ENCODE data around the gene CHAD. TPM values are rescaled to one million over a fixed set of nuclear protein-coding genes. Genes with fewer than 3 reads are reported as not detected.

Gene CHAD
- total RNA-seq, 4 donors from 2014 or later: not detected

DNA sequence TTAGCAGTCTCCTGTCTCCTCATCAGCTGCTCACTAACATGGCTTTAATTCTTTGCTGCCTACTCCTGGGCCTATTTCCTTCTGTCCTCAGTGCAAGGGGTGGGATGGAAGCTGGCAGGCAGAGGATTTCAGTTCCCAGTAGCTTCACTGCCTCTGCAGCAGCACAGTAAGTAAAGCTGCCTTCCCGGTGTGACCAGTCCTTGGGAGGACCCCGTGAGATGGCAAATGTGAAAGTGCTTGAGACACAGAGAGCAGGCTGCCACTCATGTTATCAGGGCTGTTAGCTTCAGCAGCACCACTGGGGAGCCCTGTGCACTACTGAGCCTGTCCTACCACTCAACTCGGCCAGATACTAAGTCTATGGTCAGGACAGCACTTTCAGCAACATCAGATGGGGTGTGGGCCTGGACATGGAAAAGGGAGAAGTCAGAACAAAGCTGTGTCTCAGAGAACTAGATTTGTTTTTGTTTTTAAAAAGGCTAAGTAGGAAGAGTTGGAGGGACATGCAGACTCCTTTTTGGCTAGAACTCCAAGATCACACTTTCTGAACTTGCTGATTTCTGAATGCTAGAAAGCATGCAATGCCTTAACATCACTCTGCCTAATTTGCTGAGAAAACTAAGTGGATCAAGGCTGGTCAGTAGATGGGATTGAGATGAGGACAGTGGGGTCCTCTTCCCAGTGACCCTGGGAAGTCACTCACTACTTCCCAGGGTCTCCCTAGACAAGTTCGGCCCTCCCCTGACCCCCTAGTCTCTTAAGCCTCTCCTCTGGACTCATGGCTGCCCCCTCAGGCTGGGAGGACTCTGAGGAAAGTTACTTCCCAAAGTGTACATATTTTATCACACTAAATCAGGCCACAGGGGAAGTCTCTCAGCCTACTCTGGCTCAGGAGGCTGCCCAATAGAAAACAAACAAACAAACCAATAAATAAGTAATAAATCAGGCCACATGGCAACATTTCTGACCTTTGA lies 41.6 kb downstream of the CHAD start:
- no peaks in the 10 kb centered on the region for H3K36me3 ChIP-seq
- H3K4me1 ChIP-seq: peaks cover 0 to 47% (median 24%) of the 10 kb centered on the region in 4 donors
- H3K27me3 ChIP-seq: no peaks in the 10 kb centered on the region
- WGBS, 2 donors: 17 to 19% methylated on average over 4 of the region's 4 CpGs
- peak overlapping the region; percentile 52 to 88 (median 69) for H3K4me3 ChIP-seq
- TF ChIP-seq POLR2A (IDR thresholded peaks at IDR 0.05): no peak
- TF ChIP-seq, protein P1, sequence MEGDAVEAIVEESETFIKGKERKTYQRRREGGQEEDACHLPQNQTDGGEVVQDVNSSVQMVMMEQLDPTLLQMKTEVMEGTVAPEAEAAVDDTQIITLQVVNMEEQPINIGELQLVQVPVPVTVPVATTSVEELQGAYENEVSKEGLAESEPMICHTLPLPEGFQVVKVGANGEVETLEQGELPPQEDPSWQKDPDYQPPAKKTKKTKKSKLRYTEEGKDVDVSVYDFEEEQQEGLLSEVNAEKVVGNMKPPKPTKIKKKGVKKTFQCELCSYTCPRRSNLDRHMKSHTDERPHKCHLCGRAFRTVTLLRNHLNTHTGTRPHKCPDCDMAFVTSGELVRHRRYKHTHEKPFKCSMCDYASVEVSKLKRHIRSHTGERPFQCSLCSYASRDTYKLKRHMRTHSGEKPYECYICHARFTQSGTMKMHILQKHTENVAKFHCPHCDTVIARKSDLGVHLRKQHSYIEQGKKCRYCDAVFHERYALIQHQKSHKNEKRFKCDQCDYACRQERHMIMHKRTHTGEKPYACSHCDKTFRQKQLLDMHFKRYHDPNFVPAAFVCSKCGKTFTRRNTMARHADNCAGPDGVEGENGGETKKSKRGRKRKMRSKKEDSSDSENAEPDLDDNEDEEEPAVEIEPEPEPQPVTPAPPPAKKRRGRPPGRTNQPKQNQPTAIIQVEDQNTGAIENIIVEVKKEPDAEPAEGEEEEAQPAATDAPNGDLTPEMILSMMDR (IDR thresholded peaks at IDR 0.05): peak in 1 of 5 experiments; percentile 25
- H3K27ac ChIP-seq: peak overlapping the region; percentile 57 to 92 (median 83)
- DNase-seq (ENCODE audit: low spot score in 2 of 2): no peak
- H3K9me3 ChIP-seq: no peaks in the 10 kb centered on the region

DNA sequence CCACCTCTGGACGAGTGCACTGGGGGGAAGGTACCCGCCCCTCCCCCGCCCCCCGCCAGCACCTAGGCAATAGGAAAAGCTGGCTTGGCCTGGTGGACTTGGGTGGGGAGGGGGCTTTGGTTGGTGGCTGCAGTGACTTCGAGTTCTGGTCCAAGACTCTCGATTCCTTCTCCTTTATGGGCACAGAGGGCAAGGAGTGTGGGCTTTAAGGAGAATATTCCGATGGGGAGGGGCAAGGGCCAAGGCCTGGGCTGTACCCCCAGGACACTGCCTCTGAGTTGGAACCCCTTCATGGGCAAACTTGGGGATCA lies 42.3 kb downstream of the CHAD start:
- TF ChIP-seq EP300 (IDR thresholded peaks at IDR 0.05) (no peak), POLR2A (IDR thresholded peaks at IDR 0.05) (no peak)
- TF ChIP-seq, protein P1 (IDR thresholded peaks at IDR 0.05): no peak
- Histone ChIP-seq H3K27ac (peak overlapping the region; percentile 57 to 92 (median 83)), H3K4me3 (peak overlapping the region; percentile 52 to 88 (median 69)), H3K4me1 (peaks cover 0 to 54% (median 27%) of the 10 kb centered on the region in 4 donors), H3K27me3 (no peaks in the 10 kb centered on the region), H3K36me3 (no peaks in the 10 kb centered on the region), H3K9me3 (no peaks in the 10 kb centered on the region)
- DNase-seq (ENCODE audit: low spot score in 2 of 2): no peak
- 0 to 2% methylated on average over 3 to 7 of the region's 7 CpGs for WGBS, 2 donors

DNA sequence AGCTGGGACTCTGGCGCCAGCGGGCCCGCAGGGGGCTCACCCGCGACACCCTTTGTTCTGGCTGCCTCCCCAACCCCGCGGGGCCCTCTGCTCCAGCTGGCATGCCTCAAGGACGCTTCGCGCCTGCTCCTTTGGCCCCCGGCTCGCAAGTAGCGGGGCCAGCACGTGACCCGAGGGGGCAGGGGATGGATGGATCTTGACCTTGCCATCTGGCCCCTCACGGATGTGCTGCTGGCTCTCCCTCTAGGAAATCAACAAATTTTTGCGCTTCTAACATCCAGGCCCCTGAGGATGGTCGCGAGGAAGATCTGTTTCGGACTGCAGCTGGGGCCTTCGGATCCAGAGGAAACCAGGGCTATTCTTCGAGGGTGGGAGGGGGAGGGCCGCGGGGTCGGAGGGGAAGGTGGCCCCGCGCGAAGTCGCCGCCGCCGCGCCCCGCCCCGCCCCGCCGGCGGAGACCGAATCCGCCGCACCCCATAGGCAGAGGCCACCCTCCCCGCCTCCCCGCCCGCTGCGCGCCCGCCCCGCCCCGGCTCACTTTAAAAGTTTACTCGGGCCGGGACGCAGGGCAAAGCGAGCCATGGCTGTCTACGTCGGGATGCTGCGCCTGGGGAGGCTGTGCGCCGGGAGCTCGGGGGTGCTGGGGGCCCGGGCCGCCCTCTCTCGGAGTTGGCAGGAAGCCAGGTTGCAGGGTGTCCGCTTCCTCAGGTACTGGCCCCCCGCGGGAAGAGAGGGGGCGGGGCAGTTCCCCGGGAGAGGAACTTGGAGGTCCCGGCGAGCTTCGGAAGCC lies 42.8 kb downstream of the CHAD start, which contains the start of gene ACSF2:
ACSF2 (plus strand) TSS at position 537 of the 790 bp plus-strand sequence; CDS start at position 581, 44 bp downstream.
- Histone ChIP-seq H3K27ac (peak within 1 kb of the TSS; percentile 57 to 92 (median 83)), H3K9me3 (no peaks in the 10 kb centered on the region), H3K4me1 (peaks cover 0 to 59% (median 31%) of the 10 kb centered on the region in 4 donors), H3K27me3 (no peaks in the 10 kb centered on the region), H3K4me3 (peak within 1 kb of the TSS; percentile 52 to 88 (median 69)), H3K36me3 (no peaks in the 10 kb centered on the region)
- WGBS, 2 donors: 0% methylated on average over 18 to 29 of the region's 70 CpGs
- DNase-seq (ENCODE audit: low spot score in 2 of 2): peak; percentile 42 to 60
- TF ChIP-seq POLR2A (IDR thresholded peaks at IDR 0.05) (peak in 1 of 2 donors; percentile 50), EP300 (IDR thresholded peaks at IDR 0.05) (no peak)

GRCh38 chr17:50424996-50425681 lies 43.5 kb downstream of the CHAD start:
- no peak for TF ChIP-seq EP300 (IDR thresholded peaks at IDR 0.05)
- TF ChIP-seq, protein P1 (IDR thresholded peaks at IDR 0.05): no peak
- no peak for TF ChIP-seq POLR2A (IDR thresholded peaks at IDR 0.05)
- Histone ChIP-seq H3K27ac (peak overlapping the region; percentile 57 to 92 (median 83)), H3K36me3 (no peaks in the 10 kb centered on the region), H3K4me1 (peaks cover 0 to 65% (median 36%) of the 10 kb centered on the region in 4 donors), H3K9me3 (no peaks in the 10 kb centered on the region), H3K4me3 (peak overlapping the region; percentile 52 to 88 (median 69)), H3K27me3 (no peaks in the 10 kb centered on the region)
- 85 to 90% methylated on average over 4 to 6 of the region's 8 CpGs for WGBS, 2 donors
- no peak for DNase-seq (ENCODE audit: low spot score in 2 of 2)

All from tibial nerve (tissue), 4 donors.